ENCODE data around the gene DLG2.

- TF ChIP-seq POLR2A (IDR thresholded peaks at IDR 0.05; ENCODE audit: low read depth) (no peak), CTCF (IDR thresholded peaks at IDR 0.05) (no peak), EP300 (IDR thresholded peaks at IDR 0.05) (no peak)
Observed at GRCh38 chr11:84833488-84834088, 793.6 kb downstream of the DLG2 start.
